BE2C (cell line): ENCODE results near the gene OR56A1.

ENCODE experiments used
- DNase-seq: peaks from one replicate; pipeline ENCODE4 v3.0.0-alpha.2; 2020
- H3K27me3 ChIP-seq: fragments of 250-450 bp; sonication (Bioruptor Pico); 2 replicates; pipeline ENCODE4 v1.5.1; 2020; ENCODE audit warnings: mild to moderate bottlenecking
- H3K36me3 ChIP-seq: fragments of 250-450 bp; sonication (Bioruptor Pico); 2 replicates; pipeline ENCODE4 v1.5.1; 2020; ENCODE audit warnings: mild to moderate bottlenecking
- H3K4me1 ChIP-seq: fragments of 250-450 bp; sonication (Bioruptor Pico); 2 replicates; pipeline ENCODE4 v1.5.1; 2020
- H3K4me3 ChIP-seq: 2 replicates; pipeline ENCODE4 v1.5.1; 2011; ENCODE audit warnings: low read depth, low read length
- H3K9me3 ChIP-seq: fragments of 250-450 bp; sonication (Bioruptor Pico); 2 replicates; pipeline ENCODE4 v1.5.1; 2020
- CTCF ChIP-seq: IDR thresholded peaks from 2 replicates; pipeline ENCODE4 v1.5.1; 2012; ENCODE audit warnings: mild to moderate bottlenecking, low read depth, low read length

The OR56A1 gene

GRCh38 chr11:6061475-6061874, 30.9 kb upstream of the OR56A1 start:
- Histone ChIP-seq H3K4me3 (no peak overlapping the region), H3K36me3 (no peaks in the 10 kb centered on the region), H3K27me3 (no peaks in the 10 kb centered on the region), H3K9me3 (no peaks in the 10 kb centered on the region), H3K4me1 (no peaks in the 10 kb centered on the region)
- no peak for TF ChIP-seq CTCF
- no peak for DNase-seq

GRCh38 chr11:6057452-6057851, 26.9 kb upstream of the OR56A1 start:
- H3K9me3 ChIP-seq, result no peaks in the 10 kb centered on the region
- no peaks in the 10 kb centered on the region for H3K36me3 ChIP-seq
- no peak for TF ChIP-seq CTCF
- no peaks in the 10 kb centered on the region for H3K4me1 ChIP-seq
- no peak overlapping the region for H3K4me3 ChIP-seq
- DNase-seq, result no peak
- H3K27me3 ChIP-seq, result no peaks in the 10 kb centered on the region

- H3K4me3 ChIP-seq, result no peak overlapping the region
- DNase-seq, result no peak
- H3K4me1 ChIP-seq, result no peaks in the 10 kb centered on the region
- H3K27me3 ChIP-seq, result no peaks in the 10 kb centered on the region
- no peaks in the 10 kb centered on the region for H3K9me3 ChIP-seq
- TF ChIP-seq CTCF, result no peak
- H3K36me3 ChIP-seq, result no peaks in the 10 kb centered on the region
These were observed 25.0 kb upstream of the OR56A1 start for GRCh38 chr11:6055569-6055968.

GRCh38 chr11:6052374-6052773, 21.8 kb upstream of the OR56A1 start:
- H3K4me3 ChIP-seq, result no peak overlapping the region
- H3K27me3 ChIP-seq, result no peaks in the 10 kb centered on the region
- no peak for TF ChIP-seq CTCF
- DNase-seq, result no peak
- H3K9me3 ChIP-seq, result no peaks in the 10 kb centered on the region
- no peaks in the 10 kb centered on the region for H3K36me3 ChIP-seq
- no peaks in the 10 kb centered on the region for H3K4me1 ChIP-seq

- H3K4me3 ChIP-seq, result no peak overlapping the region
- no peak for TF ChIP-seq CTCF
- no peaks in the 10 kb centered on the region for H3K4me1 ChIP-seq
- no peaks in the 10 kb centered on the region for H3K27me3 ChIP-seq
- no peak for DNase-seq
- H3K9me3 ChIP-seq, result no peaks in the 10 kb centered on the region
- no peaks in the 10 kb centered on the region for H3K36me3 ChIP-seq
These were observed 10.3 kb upstream of the OR56A1 start for GRCh38 chr11:6040874-6041273.

GRCh38 chr11:6027501-6027900, 3.1 kb downstream of the OR56A1 start:
- H3K36me3 ChIP-seq, result no peaks in the 10 kb centered on the region
- H3K27me3 ChIP-seq, result no peaks in the 10 kb centered on the region
- no peaks in the 10 kb centered on the region for H3K4me1 ChIP-seq
- H3K9me3 ChIP-seq, result no peaks in the 10 kb centered on the region
- H3K4me3 ChIP-seq, result no peak overlapping the region
- no peak for TF ChIP-seq CTCF
- no peak for DNase-seq
